ENCODE measurements around the gene PAF1. TPM values are rescaled to one million over a fixed set of nuclear protein-coding genes. Genes with fewer than 3 reads are reported as not detected.

PAF1 gene
- total RNA-seq, 1 donor from 2014 or later, result 33.3 TPM

GRCh38 chr19:39408392-39409207 lies 17.7 kb upstream of the PAF1 start:
- peaks cover 33% of the 10 kb centered on the region for H3K4me1 ChIP-seq
- H3K36me3 ChIP-seq, result peaks cover 18% of the 10 kb centered on the region
- TF ChIP-seq CTCF (IDR thresholded peaks at IDR 0.05), result no peak
- DNase-seq, result no peak
- H3K27me3 ChIP-seq, result no peaks in the 10 kb centered on the region
- intact Hi-C loops (cut with DNase I), result no loop called here
- ATAC-seq, result no peak
- peak overlapping the region; percentile 100 for H3K27ac ChIP-seq
- H3K9me3 ChIP-seq, result no peaks in the 10 kb centered on the region
- peak overlapping the region; percentile 97 for H3K4me3 ChIP-seq

- H3K9me3 ChIP-seq, result no peaks in the 10 kb centered on the region
- H3K4me1 ChIP-seq, result peaks cover 33% of the 10 kb centered on the region
- H3K36me3 ChIP-seq, result peaks cover 18% of the 10 kb centered on the region
- peak overlapping the region; percentile 97 for H3K4me3 ChIP-seq
- intact Hi-C loops (cut with DNase I), result no loop called here
- no peaks in the 10 kb centered on the region for H3K27me3 ChIP-seq
- peak overlapping the region; percentile 100 for H3K27ac ChIP-seq
- DNase-seq (peak; percentile 85), ATAC-seq (no peak)
- TF ChIP-seq CTCF (IDR thresholded peaks at IDR 0.05), result no peak
Observed at GRCh38 chr19:39407660-39408391, 16.9 kb upstream of the PAF1 start.

- intact Hi-C loops (cut with DNase I), result no loop called here
- Histone ChIP-seq H3K4me1 (peaks cover 34% of the 10 kb centered on the region), H3K27ac (peak overlapping the region; percentile 100), H3K4me3 (peak overlapping the region; percentile 97), H3K36me3 (peaks cover 18% of the 10 kb centered on the region), H3K27me3 (no peaks in the 10 kb centered on the region), H3K9me3 (no peaks in the 10 kb centered on the region)
- TF ChIP-seq CTCF (IDR thresholded peaks at IDR 0.05), result no peak
- ATAC-seq (no peak), DNase-seq (no peak)
Observed at GRCh38 chr19:39407410-39407659, 16.4 kb upstream of the PAF1 start.

- ATAC-seq (peak; percentile 53), DNase-seq (peak; percentile 95)
- peaks cover 39% of the 10 kb centered on the region for H3K4me1 ChIP-seq
- intact Hi-C loops (cut with DNase I), result no loop called here
- H3K27ac ChIP-seq, result peak within 1 kb of the TSS; percentile 100
- no peak for TF ChIP-seq CTCF (IDR thresholded peaks at IDR 0.05)
- peak within 1 kb of the TSS; percentile 97 for H3K4me3 ChIP-seq
- no peaks in the 10 kb centered on the region for H3K9me3 ChIP-seq
- H3K36me3 ChIP-seq, result peaks cover 18% of the 10 kb centered on the region
- H3K27me3 ChIP-seq, result no peaks in the 10 kb centered on the region
Observed at GRCh38 chr19:39406656-39407409, 15.9 kb upstream of the PAF1 start, which contains the start of gene ZFP36. TSS of gene ZFP36 (plus strand) at chr19:39406847. CDS start at chr19:39406905, 58 bp downstream.

- no peak for DNase-seq
- peaks cover 40% of the 10 kb centered on the region for H3K4me1 ChIP-seq
- peak overlapping the region; percentile 97 for H3K4me3 ChIP-seq
- no peaks in the 10 kb centered on the region for H3K9me3 ChIP-seq
- H3K27me3 ChIP-seq, result no peaks in the 10 kb centered on the region
- H3K36me3 ChIP-seq, result peaks cover 18% of the 10 kb centered on the region
- H3K27ac ChIP-seq, result peak overlapping the region; percentile 100
- no peak for TF ChIP-seq CTCF (IDR thresholded peaks at IDR 0.05)
- ATAC-seq, result no peak
- intact Hi-C loops (cut with DNase I), result no loop called here
Observed at GRCh38 chr19:39405958-39406655, 15.2 kb upstream of the PAF1 start.

All from upper lobe of right lung (tissue), 1 donor.